ENCODE measurements around the gene C4orf50.

The C4orf50 gene

DNA sequence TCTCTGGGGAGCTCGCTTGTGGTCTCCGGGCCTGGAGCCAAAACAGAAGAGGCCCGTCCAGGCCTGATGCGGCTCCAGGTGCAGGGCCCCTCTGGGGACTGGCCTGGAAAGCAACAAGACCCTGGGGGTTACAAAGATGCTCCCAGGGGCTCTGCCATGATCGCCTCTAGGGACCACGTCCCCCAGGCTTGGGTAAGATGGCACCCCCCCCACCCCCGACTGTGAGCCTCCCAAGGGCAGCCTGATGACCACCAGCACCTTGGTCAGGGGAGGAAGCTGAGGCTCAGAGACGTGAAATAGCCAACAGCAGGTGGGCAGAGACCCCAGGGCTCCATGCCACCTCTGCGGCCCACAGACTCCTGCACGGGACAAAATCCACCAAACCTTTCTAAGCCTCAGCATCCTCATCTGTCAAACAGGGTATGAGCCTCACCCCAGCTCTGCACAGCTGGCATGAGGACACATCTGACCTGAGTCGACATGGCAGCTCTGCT, 25.4 kb downstream of the C4orf50 start:
- DNase-seq (ENCODE audit: low read depth, low spot score): no peak

DNA sequence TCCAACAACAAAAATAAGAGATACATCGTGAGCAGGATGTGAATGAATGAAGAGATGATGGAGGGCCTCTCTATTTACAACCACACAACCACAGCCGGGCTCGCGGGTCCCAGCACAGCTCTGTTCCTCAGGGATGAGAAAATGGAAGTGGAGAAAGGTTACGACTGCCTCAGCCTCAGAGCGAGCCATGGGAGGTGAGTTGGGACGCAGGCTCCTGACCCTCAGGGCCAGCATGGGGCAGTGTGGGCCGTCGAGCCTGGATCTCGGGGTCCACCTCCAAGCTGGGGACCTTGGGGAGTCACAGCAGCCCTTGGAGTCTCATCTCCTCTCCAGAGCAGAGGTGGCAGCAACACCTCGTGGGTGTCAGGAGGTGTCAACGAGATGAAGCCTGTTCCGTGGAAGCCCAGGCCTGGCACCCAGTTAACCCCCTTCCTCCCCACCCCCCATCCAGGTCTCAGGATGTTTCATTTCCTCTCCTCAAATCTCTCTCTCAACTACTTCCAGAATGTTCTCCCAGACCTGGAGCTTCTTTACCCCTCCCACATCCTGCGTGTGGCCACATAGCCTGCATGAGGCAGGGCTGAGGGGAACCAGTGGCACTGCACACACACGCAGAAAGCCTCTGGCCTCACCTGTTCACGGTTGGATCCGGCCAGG, 25.9 kb downstream of the C4orf50 start:
- no peak for DNase-seq (ENCODE audit: low read depth, low spot score)

GRCh38 chr4:5991405-5991804, 26.8 kb downstream of the C4orf50 start:
- DNase-seq (ENCODE audit: low read depth, low spot score): no peak

DNA sequence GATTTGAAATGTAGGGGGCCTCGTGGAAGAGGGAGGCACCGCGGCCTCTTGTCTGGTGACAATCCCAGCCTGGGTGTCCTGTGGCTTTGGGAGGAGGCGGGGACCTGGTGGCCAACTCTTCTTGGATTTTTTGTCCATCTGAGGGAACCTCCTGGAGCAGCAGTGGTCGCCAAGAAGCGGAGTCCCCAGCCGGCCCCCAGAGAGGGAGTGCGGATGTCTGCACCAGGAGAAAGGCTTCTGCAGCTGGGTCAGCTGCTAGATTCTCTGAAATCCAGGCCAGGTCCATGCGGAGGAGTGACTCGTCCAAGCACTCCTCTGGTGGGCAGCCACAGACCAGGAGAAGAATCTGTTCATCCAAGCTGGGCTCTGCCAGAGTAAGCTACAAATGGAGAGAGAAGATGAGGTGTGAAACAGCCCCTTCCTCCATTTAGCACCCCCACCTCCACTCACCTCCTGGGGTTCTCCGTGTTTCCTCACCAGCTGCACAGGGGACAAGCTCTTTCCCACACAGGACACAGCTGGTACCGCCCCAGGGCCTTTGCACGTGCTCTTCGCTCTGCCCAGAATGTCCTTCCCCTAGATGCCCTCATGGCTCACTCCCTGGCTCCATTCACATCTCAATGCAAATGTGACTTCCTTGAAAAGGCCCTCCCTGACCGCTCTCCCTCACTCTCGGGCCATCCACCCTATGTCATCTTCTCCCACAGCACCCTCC, 27.6 kb downstream of the C4orf50 start:
- no peak for DNase-seq (ENCODE audit: low read depth, low spot score)

DNA sequence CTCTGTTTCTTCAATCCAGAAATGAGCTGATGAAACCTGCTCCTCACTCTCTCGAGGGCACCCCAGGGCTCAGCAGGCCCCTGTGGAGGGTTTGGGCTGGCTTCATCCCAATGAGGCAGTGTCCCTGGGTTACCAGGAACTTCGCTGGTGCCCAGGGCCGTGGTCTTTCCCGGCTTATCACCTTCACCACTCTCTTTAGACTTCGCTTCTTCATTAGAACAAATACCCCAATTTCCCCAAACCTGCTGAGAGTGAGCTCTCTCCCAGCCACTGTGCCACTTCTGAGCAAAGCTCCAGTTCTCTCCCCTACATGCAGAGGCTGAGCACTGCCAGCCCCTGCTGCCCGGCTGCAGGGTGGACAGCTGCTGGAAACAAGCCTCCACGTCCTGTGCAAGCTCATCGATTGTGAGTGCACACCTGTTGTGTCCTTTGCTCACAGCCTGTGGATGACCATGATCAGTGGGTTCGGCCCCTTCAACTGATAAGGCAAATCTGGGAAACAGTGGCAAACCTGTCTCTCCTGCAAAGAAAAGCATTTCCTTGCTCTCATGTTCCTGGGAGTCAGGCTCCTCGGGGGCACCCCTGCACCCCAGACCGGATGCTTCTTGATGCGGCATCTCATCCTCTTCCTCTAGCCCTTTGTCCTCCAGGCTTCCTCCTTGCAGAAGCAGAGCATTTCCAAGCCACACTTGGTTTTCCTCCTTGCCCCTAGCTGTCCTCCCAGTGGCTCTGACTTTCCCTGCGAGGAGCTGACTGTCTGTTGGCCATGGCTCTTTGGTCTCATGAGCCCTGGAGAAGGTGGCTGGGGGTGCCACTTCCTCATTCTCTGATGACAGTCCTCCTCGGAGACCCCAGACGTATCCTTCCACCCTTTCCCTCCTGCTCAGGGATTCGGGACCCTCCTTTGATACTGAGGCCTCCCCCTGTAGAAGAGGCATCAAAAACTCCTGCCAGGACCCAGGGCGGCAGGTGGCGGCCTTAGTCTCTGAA, 28.7 kb downstream of the C4orf50 start:
- no peak for DNase-seq (ENCODE audit: low read depth, low spot score)

DNA sequence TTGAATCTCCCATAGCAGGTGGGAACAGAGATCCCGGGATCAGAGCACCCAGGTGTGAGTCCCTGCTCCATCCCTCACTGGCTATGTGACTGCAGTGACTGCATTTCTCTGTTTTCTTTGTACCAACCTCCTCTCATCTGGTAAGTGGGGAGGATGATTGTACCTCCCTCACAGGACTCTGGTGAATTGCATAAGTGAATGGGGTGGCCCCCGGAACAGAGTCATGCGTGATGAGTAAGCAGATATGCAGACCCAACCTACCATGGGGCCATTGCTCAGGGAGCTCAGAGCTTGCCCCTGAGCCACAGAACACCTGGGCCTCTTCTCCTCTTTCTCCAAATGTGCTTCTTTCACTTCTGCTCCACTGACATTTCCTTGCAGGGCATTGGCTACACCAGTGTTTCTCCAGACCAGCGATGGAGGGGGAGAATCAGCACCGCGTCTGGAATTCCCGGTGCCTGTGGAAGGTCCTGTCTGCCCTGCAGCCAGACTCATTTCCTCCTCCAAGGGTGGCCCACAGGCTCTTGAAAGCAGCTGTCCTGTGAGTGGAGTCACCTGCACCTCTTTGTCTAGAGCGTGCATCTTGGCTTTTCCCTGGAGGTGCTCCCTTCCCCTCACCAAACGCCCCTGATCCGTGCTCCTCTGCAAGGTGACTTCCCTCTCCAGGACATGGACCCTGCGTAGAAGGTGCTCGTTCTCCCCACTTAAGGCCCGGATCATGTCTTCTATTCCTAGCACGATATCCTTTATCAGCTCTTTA, 30.0 kb downstream of the C4orf50 start:
- no peak for DNase-seq (ENCODE audit: low read depth, low spot score)

GRCh38 chr4:5984843-5985242, 33.4 kb downstream of the C4orf50 start:
- no peak for DNase-seq (ENCODE audit: low read depth, low spot score)

- no peak for DNase-seq (ENCODE audit: low read depth, low spot score)
Observed at GRCh38 chr4:5982156-5982973, 35.9 kb downstream of the C4orf50 start.

DNA sequence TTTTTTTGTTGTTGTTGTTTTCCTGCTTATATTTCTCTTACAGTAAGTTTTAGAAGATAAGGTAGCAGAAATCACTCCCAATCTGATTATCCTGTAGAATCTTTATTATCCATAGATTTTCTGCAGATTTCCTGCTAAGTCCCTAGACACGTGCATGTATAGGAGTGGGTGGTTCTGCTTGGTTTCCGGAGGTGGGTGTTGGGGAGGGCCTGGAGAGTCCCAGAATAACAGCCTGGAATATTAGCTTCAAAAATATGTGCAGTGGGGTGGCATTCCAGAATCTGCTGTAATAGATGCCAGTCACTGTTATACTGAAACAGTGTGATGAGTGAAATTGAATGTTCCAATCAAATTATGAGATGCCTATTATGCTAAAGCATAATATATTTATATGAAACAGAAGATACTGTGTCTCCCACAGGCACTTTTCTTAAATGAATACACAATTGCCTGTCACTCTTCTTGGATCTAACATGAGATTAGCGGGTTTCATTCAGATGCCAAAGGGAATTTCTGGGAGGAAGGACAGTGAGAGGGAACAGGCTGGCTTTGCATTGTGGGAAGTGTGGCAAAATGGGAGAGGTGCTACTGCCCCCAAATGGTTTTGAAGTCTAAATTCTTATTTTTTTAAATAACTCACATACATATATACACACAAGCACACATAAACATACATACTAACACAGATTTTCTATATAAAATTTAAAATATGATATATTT, 37.6 kb downstream of the C4orf50 start:
- DNase-seq (ENCODE audit: low read depth, low spot score): no peak

DNA sequence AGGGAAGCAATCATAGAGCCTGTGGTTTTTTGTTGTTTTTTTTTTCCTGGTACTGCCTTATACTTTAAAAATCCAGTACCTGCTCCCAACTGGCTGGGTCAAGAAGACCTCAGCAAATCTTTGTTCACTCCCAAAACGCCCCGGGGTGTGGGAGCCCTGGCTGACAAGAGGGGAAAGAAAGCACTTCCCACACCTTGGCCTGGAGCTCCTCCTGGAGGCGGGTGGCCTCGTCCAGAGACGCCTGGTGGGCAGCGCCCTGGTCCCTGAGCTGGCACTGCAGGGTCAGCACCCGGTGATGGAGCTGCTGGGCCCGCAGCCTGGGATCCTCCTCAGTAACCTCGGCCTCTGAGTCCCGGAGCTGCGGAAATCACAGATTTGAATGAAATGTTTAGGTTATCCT, 38.2 kb downstream of the C4orf50 start:
- DNase-seq (ENCODE audit: low read depth, low spot score): peak; percentile 40

GRCh38 chr4:5976921-5977320, 41.3 kb downstream of the C4orf50 start:
- DNase-seq (ENCODE audit: low read depth, low spot score): no peak

GRCh38 chr4:5976431-5976830, 41.8 kb downstream of the C4orf50 start:
- DNase-seq (ENCODE audit: low read depth, low spot score): no peak

DNA sequence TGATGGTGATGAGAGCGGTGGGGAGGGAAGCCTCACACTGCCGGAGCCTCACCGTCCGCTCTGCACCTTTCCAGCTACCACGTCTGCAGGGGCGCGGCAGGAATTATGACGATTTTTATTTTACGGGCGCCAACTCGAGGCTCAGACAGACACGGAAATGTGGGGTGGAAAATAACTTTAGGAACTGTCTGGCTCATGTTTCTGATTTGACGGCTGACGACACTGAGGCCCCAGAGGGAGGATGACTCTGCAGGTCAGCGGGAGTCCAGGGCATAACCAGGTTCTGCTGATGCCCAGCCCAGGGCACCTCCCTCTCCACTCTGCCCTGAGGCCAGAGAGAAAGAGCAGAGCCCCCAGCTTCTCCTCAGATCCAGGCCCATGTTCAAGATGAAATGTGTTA, 43.9 kb downstream of the C4orf50 start:
- no peak for DNase-seq (ENCODE audit: low read depth, low spot score)

DNA sequence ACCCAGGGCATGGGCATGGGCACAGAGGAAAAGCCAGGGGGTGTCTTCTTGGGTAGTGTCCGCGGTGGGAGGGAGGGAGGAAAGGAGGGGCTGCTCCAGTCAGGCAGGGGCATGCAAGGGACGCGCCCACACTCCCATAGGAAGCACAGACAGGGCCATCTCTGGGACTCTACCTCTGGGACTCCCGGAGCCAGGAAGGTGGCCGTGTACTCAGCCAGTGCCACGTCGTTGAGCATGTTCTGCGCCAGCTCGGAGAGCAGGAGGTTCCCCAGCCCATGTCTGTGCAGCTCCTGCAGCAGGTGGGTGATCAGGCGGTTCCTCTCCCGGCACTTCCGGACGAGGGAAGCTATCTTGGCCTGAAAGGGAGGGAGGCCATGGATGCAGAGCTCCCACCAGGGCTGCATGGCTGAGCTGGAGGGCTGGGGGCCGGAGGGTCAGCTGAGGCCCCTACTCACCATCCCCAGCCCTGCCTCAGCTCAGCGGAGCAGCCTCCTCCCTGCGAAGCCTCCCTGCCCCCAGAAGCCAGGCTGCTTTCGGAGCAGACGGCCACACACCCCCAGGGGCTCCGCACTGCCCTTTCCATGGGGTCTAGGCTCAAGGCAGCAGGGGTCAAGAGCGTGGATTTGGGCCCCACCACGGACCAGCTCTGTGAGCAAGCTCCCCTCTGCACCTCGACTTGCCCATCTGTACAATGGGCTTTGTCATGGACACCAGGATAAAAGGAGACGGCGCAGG, 44.6 kb downstream of the C4orf50 start:
- DNase-seq (ENCODE audit: low read depth, low spot score): no peak

- no peak for DNase-seq (ENCODE audit: low read depth, low spot score)
Observed at GRCh38 chr4:5973033-5973432, 45.2 kb downstream of the C4orf50 start.

- DNase-seq (ENCODE audit: low read depth, low spot score): no peak
Observed at GRCh38 chr4:5972571-5972970, 45.7 kb downstream of the C4orf50 start.

- no peak for DNase-seq (ENCODE audit: low read depth, low spot score)
Observed at GRCh38 chr4:5971078-5971450, 47.2 kb downstream of the C4orf50 start.

DNA sequence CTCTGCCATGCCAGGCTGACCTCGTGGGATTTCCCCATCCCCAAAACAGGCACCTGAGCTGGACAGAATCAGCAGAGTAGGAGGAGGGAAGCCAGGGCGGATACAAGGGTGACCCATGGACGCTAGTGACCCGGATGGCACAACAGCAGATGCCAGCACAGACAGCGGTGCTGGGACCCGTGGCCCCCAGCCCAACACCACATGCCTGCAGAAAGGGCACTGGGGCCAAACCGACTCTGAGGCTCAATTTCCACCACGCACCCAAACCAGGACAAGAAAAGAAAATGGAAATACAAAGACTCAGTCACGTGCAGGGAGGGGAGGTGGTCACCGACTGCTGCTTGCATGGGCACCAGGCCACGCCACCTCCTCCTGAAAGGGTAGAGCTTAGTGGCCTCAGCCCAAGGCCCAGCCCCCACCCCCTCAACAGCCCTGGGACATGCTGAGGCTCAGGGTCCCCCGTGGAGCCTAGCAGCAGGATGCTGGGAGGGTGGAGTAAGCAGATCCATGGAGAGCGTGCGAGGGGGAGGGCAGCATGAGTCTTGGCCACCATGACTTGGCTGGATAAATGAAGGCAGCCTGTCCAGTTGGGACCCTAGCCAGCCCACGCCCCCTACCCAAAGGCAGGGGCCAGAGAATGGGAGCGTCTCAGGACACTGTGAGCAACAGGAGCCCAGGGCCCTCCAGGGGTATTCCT, 47.7 kb downstream of the C4orf50 start:
- DNase-seq (ENCODE audit: low read depth, low spot score): no peak

GRCh38 chr4:5969777-5970176, 48.5 kb downstream of the C4orf50 start:
- DNase-seq (ENCODE audit: low read depth, low spot score): no peak
